Activated naive CD8-positive, alpha-beta T cell treated with anti-CD3 and anti-CD28 coated beads, Interleukin-2, amount 10 ng/mL, durations not matched to agents 7 days and 5 days (primary cell): ENCODE data around the gene CACNA1S. TPM values are rescaled to one million over a fixed set of nuclear protein-coding genes. Genes with fewer than 3 reads are reported as not detected.

Experiments used
- ATAC-seq: fragments of 150-1000 bp; cut with Tn5 transposase; one replicate; pipeline ENCODE4 v1.10.0; 2021; ENCODE audit warnings: low read depth, moderate library complexity
- POLR2A ChIA-PET: fragments of 350-600 bp; sonication (Branson Sonifier 250); formaldehyde crosslinking; loops from one replicate; lab custom pipeline; 2021; ENCODE audit warnings: antibody characterized with exemption; lab: Charles Lee
- DNase-seq: peaks from one replicate; pipeline ENCODE4 v3.0.0; 2021
- H3K27ac Mint-ChIP-seq: one replicate; pipeline ENCODE4 v1.8.0; 2022; ENCODE audit warnings: mild to moderate bottlenecking, mixed read lengths
- H3K27me3 Mint-ChIP-seq: one replicate; pipeline ENCODE4 v1.8.0; 2022; ENCODE audit warnings: mild to moderate bottlenecking, moderate library complexity, mixed read lengths
- H3K36me3 Mint-ChIP-seq: one replicate; pipeline ENCODE4 v1.8.0; 2021; ENCODE audit warnings: mild to moderate bottlenecking, mixed read lengths
- H3K4me1 Mint-ChIP-seq: one replicate; pipeline ENCODE4 v1.8.0; 2021; ENCODE audit warnings: mixed read lengths
- H3K4me3 Mint-ChIP-seq: one replicate; pipeline ENCODE4 v1.8.0; 2022; ENCODE audit warnings: mild to moderate bottlenecking, moderate library complexity, mixed read lengths
- H3K9me3 Mint-ChIP-seq: one replicate; pipeline ENCODE4 v1.8.0; 2021; ENCODE audit warnings: mixed read lengths
- total RNA-seq, 2 experiments: library from RNA; stranded (reverse); gene quantifications; one replicate each; pipeline ENCODE4 v1.2.3, GENCODE V29; 2021

The CACNA1S gene
- total RNA-seq, 2 experiments from 2014 or later, result not detected

DNA sequence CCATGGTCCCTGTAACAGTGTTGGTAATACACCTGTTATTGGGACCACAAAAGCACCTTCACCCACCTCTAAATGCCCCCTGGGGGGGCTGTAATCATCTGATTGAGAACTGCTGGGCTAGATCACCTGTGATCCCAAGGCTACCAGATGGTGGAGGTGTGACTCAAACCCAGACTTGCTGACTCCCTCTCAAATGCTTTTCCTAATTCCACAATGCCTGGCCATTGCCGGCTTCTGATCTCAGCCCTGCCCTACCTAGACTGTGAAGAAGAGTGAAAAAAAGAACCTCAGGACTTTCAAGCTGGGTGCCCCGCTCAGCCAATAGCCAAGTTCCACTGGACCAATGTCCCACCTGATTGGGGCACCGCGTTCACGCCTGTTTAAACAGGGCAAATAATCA is 32.5 kb upstream of the CACNA1S start:
- H3K27me3 Mint-ChIP-seq, result no peaks in the 10 kb centered on the region
- H3K4me1 Mint-ChIP-seq, result no peaks in the 10 kb centered on the region
- no peak overlapping the region for H3K4me3 Mint-ChIP-seq
- no peaks in the 10 kb centered on the region for H3K9me3 Mint-ChIP-seq
- POLR2A ChIA-PET, result no interaction called here
- DNase-seq, result no peak
- peaks cover 6% of the 10 kb centered on the region for H3K36me3 Mint-ChIP-seq
- no peak overlapping the region for H3K27ac Mint-ChIP-seq
- no peak for ATAC-seq

DNA sequence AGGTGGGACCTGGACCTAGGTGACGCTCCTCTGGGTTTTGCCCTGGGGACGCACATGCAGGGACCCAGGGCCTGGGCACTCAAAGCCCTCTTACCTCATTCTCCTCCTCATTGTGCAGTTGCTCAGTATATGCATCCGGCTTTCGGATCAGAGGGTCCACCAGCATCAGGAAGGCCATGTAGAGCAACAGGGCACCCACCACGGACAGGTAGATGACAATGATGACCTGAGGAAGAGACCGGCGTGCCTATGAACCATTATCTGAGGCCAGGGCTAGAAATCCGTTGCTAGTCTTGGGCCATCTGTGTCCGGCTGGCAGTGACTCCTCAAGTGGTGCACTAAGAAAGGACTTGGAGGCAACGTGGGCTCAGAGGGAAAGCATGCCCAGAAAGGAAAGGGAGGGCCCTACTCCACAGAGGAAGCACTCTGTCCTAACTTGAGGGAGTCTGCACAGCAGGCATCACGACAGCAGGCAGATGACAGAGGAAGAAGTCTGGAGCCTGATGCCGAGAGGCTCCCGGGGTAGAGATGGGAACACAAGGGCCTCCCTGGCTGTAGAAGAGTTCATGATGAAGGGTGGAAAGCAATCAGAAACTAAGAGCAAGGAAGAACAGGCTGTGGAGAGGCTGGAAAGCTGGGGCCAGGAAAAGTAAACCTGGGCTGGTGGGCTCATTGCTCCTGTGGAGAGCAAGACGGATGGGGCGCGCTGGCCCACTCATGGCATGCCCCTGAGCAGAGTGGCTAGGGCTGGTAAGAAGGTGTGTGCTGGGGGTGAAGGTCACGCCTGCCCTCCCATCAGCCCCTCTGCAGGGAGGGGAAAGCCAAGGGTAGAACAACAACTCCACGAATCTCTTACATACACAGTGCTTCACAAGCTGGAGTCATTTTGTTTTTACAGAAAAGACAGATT is 31.8 kb upstream of the CACNA1S start:
- peaks cover 6% of the 10 kb centered on the region for H3K36me3 Mint-ChIP-seq
- H3K9me3 Mint-ChIP-seq, result no peaks in the 10 kb centered on the region
- POLR2A ChIA-PET, result interaction anchor here (1.9 kb wide), 1 partner anchor 10 kb away, joined by 5 read pairs; the partner anchor contains the start of gene TMEM9
- no peaks in the 10 kb centered on the region for H3K4me1 Mint-ChIP-seq
- no peak overlapping the region for H3K4me3 Mint-ChIP-seq
- ATAC-seq (no peak), DNase-seq (no peak)
- H3K27ac Mint-ChIP-seq, result no peak overlapping the region
- H3K27me3 Mint-ChIP-seq, result no peaks in the 10 kb centered on the region

DNA sequence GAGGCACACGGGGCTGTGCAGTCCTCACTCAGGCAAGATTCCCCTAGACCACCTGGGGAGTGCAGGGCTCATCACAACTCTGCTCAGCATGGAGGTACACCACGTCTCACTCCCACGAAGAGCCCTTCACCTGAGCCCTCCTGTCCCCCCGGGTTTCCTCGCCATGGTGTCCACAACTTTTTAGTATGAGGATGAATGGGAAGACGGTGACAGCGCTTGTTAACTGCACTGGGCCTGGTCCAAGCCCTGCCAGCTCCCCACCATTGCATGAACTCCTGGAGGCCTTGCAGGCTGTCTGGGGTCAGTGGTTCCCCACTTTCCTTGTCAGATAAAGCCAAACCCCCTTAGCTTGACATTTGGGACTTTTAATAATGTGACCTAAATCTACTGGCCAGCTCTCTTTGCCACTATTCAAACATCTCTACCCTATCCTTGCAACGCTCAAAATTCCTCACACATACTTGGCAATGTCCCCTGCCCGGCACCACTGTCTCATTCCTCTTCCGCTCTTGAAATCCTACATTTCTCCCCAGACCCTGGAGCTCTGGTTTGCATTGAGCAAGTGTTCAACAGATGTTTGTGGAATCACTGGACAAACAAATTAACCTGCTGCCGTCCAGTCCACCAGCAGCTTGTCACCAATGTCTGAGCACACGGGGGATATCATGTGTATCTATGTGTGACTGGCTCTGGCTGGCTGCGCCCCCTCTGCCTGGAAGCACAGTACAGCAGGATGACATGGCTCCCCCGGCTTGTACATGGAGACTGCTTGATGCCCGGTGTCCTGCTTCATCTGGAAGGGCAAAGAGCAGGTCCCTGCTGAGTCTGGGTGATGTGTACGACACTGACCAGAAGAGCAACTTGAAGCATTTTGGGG is 30.9 kb upstream of the CACNA1S start:
- Mint-ChIP-seq H3K9me3 (no peaks in the 10 kb centered on the region), H3K27ac (no peak overlapping the region), H3K36me3 (peaks cover 6% of the 10 kb centered on the region), H3K4me1 (no peaks in the 10 kb centered on the region), H3K27me3 (no peaks in the 10 kb centered on the region), H3K4me3 (no peak overlapping the region)
- no peak for ATAC-seq
- no peak for DNase-seq
- POLR2A ChIA-PET, result interaction anchor here (1.9 kb wide), 1 partner anchor 11 kb away, joined by 5 read pairs; the partner anchor contains the start of gene TMEM9

DNA sequence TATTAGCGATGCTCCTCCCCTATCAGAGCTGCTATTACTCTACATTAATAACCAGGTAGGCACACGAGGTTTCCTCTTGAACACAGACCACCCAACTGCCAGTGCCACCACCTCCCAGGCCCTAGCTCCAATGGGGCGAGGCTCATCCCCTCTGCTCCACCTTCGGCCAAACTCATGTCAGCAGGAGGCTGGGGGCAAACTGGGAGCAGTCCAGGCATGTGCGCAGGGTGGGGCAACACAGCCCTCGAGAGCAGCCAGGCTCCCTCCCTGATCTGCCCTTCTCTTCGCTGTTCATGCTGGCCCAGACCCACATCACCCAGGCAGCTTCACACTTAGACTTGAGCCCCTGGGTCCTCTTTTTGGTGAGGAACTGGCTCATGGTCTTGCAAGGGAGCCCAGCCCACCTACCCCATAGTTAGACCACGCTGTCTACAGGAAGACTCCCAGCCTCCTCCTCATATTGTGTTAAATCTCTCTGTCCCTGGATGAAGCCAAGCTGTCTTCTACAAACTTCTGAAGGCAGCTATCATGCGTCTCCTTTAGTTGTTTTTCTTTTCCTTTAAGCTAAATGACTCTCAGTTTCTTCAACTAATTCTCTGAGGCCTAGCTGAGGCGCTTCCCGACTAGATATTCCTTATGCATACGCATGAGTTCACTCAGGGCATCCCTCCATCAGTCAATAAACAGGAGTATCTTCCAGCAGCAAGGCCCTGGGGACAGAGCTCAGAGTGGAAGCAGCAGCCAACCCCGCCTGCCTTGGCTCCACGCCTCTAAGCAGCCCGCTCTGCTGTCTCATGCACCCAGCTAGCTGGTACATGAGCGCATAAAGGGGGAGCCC is 30.0 kb upstream of the CACNA1S start:
- ATAC-seq, result no peak
- Mint-ChIP-seq H3K4me1 (no peaks in the 10 kb centered on the region), H3K9me3 (no peaks in the 10 kb centered on the region), H3K27me3 (no peaks in the 10 kb centered on the region), H3K27ac (no peak overlapping the region), H3K36me3 (peaks cover 6% of the 10 kb centered on the region), H3K4me3 (no peak overlapping the region)
- no peak for DNase-seq
- POLR2A ChIA-PET, result interaction anchor here (1.9 kb wide), 1 partner anchor 12 kb away, joined by 5 read pairs; the partner anchor contains the start of gene TMEM9

DNA sequence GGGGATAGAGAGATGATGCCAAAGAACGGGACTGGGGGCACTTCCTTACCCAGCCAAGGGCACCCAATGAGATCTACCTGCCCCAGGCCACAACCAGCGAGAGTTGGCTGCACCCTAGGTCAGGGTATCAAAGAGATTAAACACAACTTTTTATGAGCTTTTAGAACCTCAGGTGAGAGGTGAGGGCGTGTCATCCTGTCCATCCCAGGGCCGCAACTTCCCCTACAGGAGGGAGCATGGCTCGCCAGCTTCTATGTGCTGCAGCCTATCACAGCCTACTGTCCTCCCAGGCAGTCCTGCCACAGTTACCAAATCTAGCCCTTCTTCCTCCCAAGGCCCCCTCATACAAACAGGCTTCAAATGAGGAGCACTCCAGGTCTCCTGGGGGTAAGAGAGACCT is 29.2 kb upstream of the CACNA1S start:
- H3K27me3 Mint-ChIP-seq, result no peaks in the 10 kb centered on the region
- H3K4me1 Mint-ChIP-seq, result no peaks in the 10 kb centered on the region
- H3K9me3 Mint-ChIP-seq, result no peaks in the 10 kb centered on the region
- POLR2A ChIA-PET, result no interaction called here
- H3K4me3 Mint-ChIP-seq, result no peak overlapping the region
- ATAC-seq (no peak), DNase-seq (no peak)
- H3K27ac Mint-ChIP-seq, result no peak overlapping the region
- peaks cover 6% of the 10 kb centered on the region for H3K36me3 Mint-ChIP-seq

DNA sequence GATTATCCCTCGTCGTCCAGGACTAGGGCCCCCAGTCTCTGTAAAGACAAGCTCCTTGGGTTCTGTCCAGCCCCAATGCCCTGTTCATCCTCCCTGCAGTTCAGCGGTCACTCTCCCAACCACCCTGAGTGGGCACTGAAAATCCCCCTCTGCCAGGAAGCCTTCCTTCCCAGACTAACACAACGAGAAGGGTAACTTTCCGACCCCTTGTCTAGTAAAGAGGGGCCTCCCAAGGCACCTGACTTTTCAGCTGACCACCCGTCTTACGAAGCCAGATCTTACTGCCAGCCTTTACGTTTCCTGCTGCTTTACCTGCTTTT is 28.7 kb upstream of the CACNA1S start:
- POLR2A ChIA-PET, result no interaction called here
- Mint-ChIP-seq H3K27me3 (no peaks in the 10 kb centered on the region), H3K36me3 (peaks cover 3% of the 10 kb centered on the region), H3K4me1 (no peaks in the 10 kb centered on the region), H3K4me3 (no peak overlapping the region), H3K9me3 (no peaks in the 10 kb centered on the region), H3K27ac (no peak overlapping the region)
- no peak for ATAC-seq
- no peak for DNase-seq

DNA sequence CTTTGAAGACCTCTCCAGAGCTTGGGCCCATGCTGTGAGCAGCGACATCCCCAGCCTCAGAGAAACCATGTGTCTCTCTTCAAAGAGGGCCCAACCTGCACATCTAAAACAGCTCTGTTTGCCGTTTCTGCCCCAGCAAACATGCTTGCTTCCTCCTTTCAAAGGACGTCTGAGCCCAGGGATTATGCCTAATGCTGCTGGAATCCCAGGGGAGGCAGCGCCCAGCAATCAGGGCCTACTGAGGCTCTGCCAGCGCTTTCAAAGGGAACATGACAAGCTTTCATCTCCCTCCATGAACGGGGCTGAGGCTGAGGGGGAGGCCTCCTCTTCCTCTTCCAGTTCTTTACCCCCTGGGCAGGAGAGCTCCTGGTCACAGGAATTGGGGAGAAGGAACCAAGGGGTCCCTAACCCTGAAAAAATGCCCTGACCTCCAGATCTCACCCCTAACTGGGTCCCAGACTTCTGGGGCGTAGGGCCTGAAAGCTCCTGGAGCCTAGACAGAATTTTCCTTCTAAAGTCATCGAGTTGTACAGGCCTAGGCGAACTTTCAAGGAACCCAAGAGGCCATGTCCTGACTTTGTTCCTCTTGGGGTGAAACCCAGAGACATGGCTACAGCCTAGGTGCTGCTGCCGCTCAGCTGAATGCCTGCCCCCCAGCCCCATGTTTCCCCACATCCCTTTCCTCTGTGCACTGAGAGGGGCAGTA is 28.2 kb upstream of the CACNA1S start:
- POLR2A ChIA-PET, result no interaction called here
- Mint-ChIP-seq H3K27ac (no peak overlapping the region), H3K9me3 (no peaks in the 10 kb centered on the region), H3K27me3 (no peaks in the 10 kb centered on the region), H3K4me1 (no peaks in the 10 kb centered on the region), H3K4me3 (no peak overlapping the region), H3K36me3 (peaks cover 3% of the 10 kb centered on the region)
- no peak for DNase-seq
- no peak for ATAC-seq

DNA sequence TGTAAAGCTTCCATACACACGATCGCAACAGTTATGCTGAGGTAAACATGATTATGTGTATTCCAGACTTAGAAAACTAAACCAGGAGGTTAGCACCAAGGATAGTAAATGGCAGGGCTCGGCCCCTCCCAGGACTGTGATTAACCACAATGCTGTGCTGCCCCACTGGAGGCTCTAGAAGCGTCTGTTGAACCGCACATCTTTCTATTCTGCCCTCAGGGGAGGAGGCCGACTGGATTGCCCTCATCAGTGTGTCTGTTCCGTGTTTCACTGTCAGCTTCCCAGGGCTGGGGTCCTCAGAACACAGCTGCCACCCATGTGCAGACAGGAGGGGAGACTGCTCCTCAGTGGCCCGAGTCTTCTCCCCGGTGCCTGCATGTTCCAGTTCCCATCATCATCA is 27.5 kb upstream of the CACNA1S start:
- Mint-ChIP-seq H3K27ac (no peak overlapping the region), H3K4me1 (no peaks in the 10 kb centered on the region), H3K4me3 (no peak overlapping the region), H3K27me3 (no peaks in the 10 kb centered on the region), H3K36me3 (peaks cover 3% of the 10 kb centered on the region), H3K9me3 (no peaks in the 10 kb centered on the region)
- POLR2A ChIA-PET, result no interaction called here
- DNase-seq (no peak), ATAC-seq (no peak)

DNA sequence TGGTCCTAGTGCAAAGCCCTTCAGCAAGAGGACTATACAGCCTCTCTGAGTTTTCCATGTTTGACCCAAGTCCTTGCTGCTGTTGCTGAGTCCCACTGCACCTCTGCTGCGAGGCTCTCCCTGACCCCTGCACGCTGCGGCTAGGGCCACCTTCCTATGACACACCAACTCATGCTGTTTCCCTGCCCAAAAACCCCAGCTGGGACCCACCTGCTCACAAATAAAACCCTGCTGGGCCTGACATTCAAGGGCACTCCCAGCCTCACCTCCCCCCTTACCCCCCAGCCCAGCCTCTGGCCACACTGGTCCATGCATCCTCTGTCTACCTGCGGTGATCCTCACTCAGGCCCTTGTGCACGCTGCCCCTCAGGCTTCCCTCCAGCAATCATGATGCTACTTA is 27.1 kb upstream of the CACNA1S start:
- Mint-ChIP-seq H3K4me3 (no peak overlapping the region), H3K36me3 (peaks cover 3% of the 10 kb centered on the region), H3K27me3 (no peaks in the 10 kb centered on the region), H3K4me1 (no peaks in the 10 kb centered on the region), H3K27ac (no peak overlapping the region), H3K9me3 (no peaks in the 10 kb centered on the region)
- ATAC-seq, result no peak
- POLR2A ChIA-PET, result no interaction called here
- DNase-seq, result no peak

DNA sequence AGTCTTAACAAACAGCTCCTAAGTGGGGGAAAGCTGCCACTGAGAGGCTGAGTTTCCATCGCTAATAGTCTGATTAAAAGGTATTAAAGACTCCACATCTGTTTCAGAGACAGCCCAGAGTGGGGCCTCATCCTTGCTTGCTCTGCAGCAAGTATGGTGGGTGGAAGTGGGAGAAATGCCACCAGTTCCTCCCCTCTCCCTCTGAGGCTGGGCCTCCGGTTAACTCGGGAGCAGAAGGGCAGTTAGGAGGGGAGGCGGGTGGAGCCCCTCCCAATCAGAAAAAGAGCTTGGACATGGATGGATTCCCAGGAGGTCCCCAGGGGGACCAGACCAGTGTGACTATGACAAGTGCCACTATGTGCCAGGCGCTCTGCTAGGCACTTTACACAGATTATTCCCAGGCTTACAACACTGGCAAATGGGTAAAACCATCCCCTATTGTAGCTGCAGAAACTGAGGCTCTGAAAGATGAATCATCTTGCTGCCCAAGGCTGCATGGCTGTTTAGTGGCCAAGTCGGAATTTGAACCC is 26.1 kb upstream of the CACNA1S start:
- Mint-ChIP-seq H3K9me3 (no peaks in the 10 kb centered on the region), H3K36me3 (peaks cover 2% of the 10 kb centered on the region), H3K27me3 (no peaks in the 10 kb centered on the region), H3K27ac (no peak overlapping the region), H3K4me3 (no peak overlapping the region), H3K4me1 (no peaks in the 10 kb centered on the region)
- no peak for DNase-seq
- POLR2A ChIA-PET, result no interaction called here
- ATAC-seq, result no peak

DNA sequence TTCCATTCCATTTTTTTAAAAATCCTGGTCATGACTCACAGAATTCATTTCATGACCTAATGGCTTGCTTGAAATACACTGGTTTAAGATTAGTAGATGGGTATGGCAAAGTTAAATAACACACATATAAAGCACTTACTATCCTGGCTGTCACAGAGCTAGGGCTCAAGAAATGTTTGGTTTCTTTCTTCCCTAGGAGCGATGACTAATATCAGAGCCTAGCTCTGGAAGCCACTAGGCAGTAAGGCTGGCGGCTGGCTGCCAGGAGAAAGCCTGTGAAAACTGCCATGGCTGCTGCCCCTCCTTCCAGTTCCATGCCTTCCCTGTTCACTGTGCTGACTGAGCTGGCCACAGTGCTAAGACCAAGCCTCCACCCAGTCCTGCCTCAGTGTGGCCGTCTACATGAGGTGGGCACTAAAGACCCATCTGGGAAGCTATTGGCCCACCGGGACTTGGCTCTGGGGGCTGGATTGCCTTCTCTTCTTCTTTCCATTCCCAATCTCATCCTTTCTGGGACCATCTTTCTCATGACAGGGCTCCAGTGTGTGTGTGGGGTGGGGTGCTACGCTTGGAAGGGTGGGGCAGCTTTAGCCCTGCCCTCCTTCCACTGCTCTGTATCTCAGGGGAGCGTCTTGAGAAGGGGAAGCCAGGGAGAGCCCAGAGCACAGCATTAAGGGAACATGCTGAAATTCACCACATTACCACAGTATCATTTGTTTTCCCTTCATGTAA is 25.5 kb upstream of the CACNA1S start:
- H3K27ac Mint-ChIP-seq, result no peak overlapping the region
- no peak for ATAC-seq
- no peaks in the 10 kb centered on the region for H3K9me3 Mint-ChIP-seq
- DNase-seq, result no peak
- no peaks in the 10 kb centered on the region for H3K36me3 Mint-ChIP-seq
- H3K4me1 Mint-ChIP-seq, result no peaks in the 10 kb centered on the region
- POLR2A ChIA-PET, result no interaction called here
- no peak overlapping the region for H3K4me3 Mint-ChIP-seq
- no peaks in the 10 kb centered on the region for H3K27me3 Mint-ChIP-seq

DNA sequence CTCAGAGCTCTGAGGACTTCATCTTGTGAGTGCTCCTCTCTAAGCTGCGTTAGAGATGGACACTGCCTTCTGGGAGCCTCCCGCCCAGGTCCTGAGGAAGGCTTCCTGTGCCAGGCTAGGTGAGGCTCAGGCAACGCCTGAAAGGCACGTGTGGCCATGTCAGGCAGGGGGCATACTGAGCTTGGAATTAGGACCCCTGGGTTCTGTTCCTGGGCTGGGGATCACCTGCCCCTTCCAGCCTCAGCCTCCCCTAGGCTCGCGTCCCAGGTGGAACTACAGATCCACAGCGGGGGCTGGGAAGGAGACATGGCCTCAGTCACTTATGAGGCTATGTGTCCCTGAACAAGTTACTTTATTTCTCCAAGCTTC is 24.8 kb upstream of the CACNA1S start:
- POLR2A ChIA-PET, result interaction anchor here (0.7 kb wide), 1 partner anchor 10 kb away, joined by 3 read pairs; no protein-coding TSS in a partner anchor

More for the DNA sequence above, 24.8 kb upstream of the CACNA1S start:
- H3K9me3 Mint-ChIP-seq, result no peaks in the 10 kb centered on the region
- no peaks in the 10 kb centered on the region for H3K36me3 Mint-ChIP-seq
- H3K4me1 Mint-ChIP-seq, result no peaks in the 10 kb centered on the region
- H3K4me3 Mint-ChIP-seq, result no peak overlapping the region
- H3K27me3 Mint-ChIP-seq, result no peaks in the 10 kb centered on the region
- ATAC-seq (no peak), DNase-seq (no peak)
- H3K27ac Mint-ChIP-seq, result no peak overlapping the region
